Fibroblast of skin of back (primary cell): ENCODE measurements around the gene WDR41. TPM values are rescaled to one million over a fixed set of nuclear protein-coding genes. Genes with fewer than 3 reads are reported as not detected.
"Not testable (repeated sequence)": the region's sequence is repeated elsewhere in the genome, so short reads cannot be mapped to it uniquely, and the experiment has no call there.

Source experiments
- DNase-seq: peaks from one replicate; pipeline ENCODE4 v3.0.0-alpha.2; 2013
- polyA plus RNA-seq, 2 experiments: library from polyadenylated mRNA; unstranded; fragments of 120-200 nt; gene quantifications; one replicate each; pipeline ENCODE4 v1.2.1, GENCODE V29; 2013; ENCODE audit not compliant: insufficient read length in 2 of 2

WDR41 gene
- polyA plus RNA-seq (2013, experiment 1 of 2; ENCODE audit: insufficient read length): 89.5 TPM
- polyA plus RNA-seq (2013, experiment 2 of 2; ENCODE audit: insufficient read length): 86.6 TPM

GRCh38 chr5:77491783-77492652 is at the start of gene WDR41:
TSS of gene WDR41 (minus strand) at chr5:77492316. CDS start at chr5:77492220, 96 bp downstream.
- DNase-seq: peak; percentile 98

- DNase-seq: no peak
Measured at GRCh38 chr5:77531297-77531696, 39.2 kb upstream of the WDR41 start.

GRCh38 chr5:77518304-77518703 is 26.2 kb upstream of the WDR41 start:
- DNase-seq: peak; percentile 1

GRCh38 chr5:77514457-77514856 is 22.3 kb upstream of the WDR41 start:
- DNase-seq: no peak

GRCh38 chr5:77513321-77513720 is 21.2 kb upstream of the WDR41 start:
- no peak for DNase-seq

GRCh38 chr5:77501132-77501531 is 9.0 kb upstream of the WDR41 start:
- not testable (repeated sequence) for DNase-seq

GRCh38 chr5:77499973-77500372 is 7.9 kb upstream of the WDR41 start:
- DNase-seq: no peak

- no peak for DNase-seq
Measured at GRCh38 chr5:77499441-77499840, 7.3 kb upstream of the WDR41 start.

- no peak for DNase-seq
Measured at GRCh38 chr5:77498952-77499351, 6.8 kb upstream of the WDR41 start.

GRCh38 chr5:77494935-77495334 is 2.8 kb upstream of the WDR41 start:
- no peak for DNase-seq

- DNase-seq: no peak
Measured at GRCh38 chr5:77492653-77493000, 511 bp upstream of the WDR41 start.

GRCh38 chr5:77490741-77491344 is 1.3 kb downstream of the WDR41 start:
- DNase-seq: peak; percentile 34

GRCh38 chr5:77486344-77486962 is 5.7 kb downstream of the WDR41 start:
- DNase-seq: no peak

- DNase-seq: no peak
Measured at GRCh38 chr5:77483682-77484081, 8.4 kb downstream of the WDR41 start.

GRCh38 chr5:77475041-77475440 is 17.1 kb downstream of the WDR41 start:
- DNase-seq: not testable (repeated sequence)

GRCh38 chr5:77468875-77469274 is 23.2 kb downstream of the WDR41 start:
- not testable (repeated sequence) for DNase-seq

GRCh38 chr5:77463905-77464304 is 28.2 kb downstream of the WDR41 start:
- peak; percentile 1 for DNase-seq

- DNase-seq: no peak
Measured at GRCh38 chr5:77461287-77461686, 30.8 kb downstream of the WDR41 start.

GRCh38 chr5:77454123-77454522 is 38.0 kb downstream of the WDR41 start:
- DNase-seq: no peak

- no peak for DNase-seq
Measured at GRCh38 chr5:77452351-77452750, 39.8 kb downstream of the WDR41 start.

GRCh38 chr5:77449981-77450380 is 42.1 kb downstream of the WDR41 start:
- peak; percentile 22 for DNase-seq

GRCh38 chr5:77449277-77449676 is 42.8 kb downstream of the WDR41 start:
- no peak for DNase-seq

- DNase-seq: no peak
Measured at GRCh38 chr5:77448831-77449230, 43.3 kb downstream of the WDR41 start.

- DNase-seq: peak; percentile 32
Measured at GRCh38 chr5:77444356-77444755, 47.8 kb downstream of the WDR41 start.
